K562 (cell line): ENCODE results near the gene NME4. TPM values are rescaled to one million over a fixed set of nuclear protein-coding genes. Genes with fewer than 3 reads are reported as not detected.
A peak's percentile ranks its signal among the peaks of the same experiment; 100 is the strongest.

ENCODE experiments used
- ATAC-seq: fragments of 200-7000 bp; cut with Tn5 transposase; 3 replicates; pipeline ENCODE4 v1.9.1; 2020; ENCODE audit warnings: moderate library complexity
- Bru-seq: library from RNA; stranded (reverse); fragments of 400-500 nt; gene quantifications from one replicate; lab custom pipeline; 2021; lab: Mats Ljungman, UMichigan
- BruChase-seq, 2 experiments: library from RNA; stranded (reverse); fragments of 400-500 nt; gene quantifications; one replicate each; lab custom pipeline; 2021; lab: Mats Ljungman, UMichigan
- BruUV-seq: library from RNA; stranded (reverse); fragments of 400-500 nt; replicated peaks from 2 replicates; lab custom pipeline; 2021; lab: Mats Ljungman, UMichigan
- CTCF ChIA-PET: fragments of 300-600 bp; formaldehyde crosslinking; extraction: SDS; loops from one replicate; lab custom pipeline; 2021; ENCODE audit warnings: low intra/inter-chr PET ratio; lab: Yijun Ruan, JAX
- POLR2A ChIA-PET: fragments of 300-600, 350-650 bp; sonication (Branson Sonifier 250); formaldehyde crosslinking; extraction: SDS; loops from one replicate; lab custom pipeline; 2021; ENCODE audit warnings: antibody characterized with exemption, inconsistent platforms; lab: Yijun Ruan, JAX
- DNase-seq, 4 experiments: peaks; one replicate each; pipeline versions ENCODE4 v3.0.0 to v3.0.0-alpha.2; 2011 to 2018; ENCODE audit warnings: low spot score in 3 of 4, mixed read lengths in 3 of 4; ENCODE audit errors: extremely low read depth in 1 of 4
- FAIRE-seq: peaks from 2 replicates; lab custom pipeline; 2011; peaks lifted over from hg19 to GRCh38; lab: Jason Lieb, UNC
- H2AFZ ChIP-seq: 2 replicates; pipeline ENCODE4 v1.6.0; 2011; ENCODE audit warnings: low read depth, low read length, control low read depth, inconsistent platforms
- H3K27ac ChIP-seq: fragments of 200-600 bp; 3 replicates; pipeline ENCODE4 v1.8.0; 2011; ENCODE audit warnings: low read depth, mild to moderate bottlenecking, control low read depth, inconsistent platforms, low read length, moderate library complexity, mixed read lengths; ENCODE audit errors: extremely low read depth
- H3K27me3 ChIP-seq, 2 experiments: fragments of 300-600 bp in 1 of 2; 2 replicates in 1 of 2; 3 replicates in 1 of 2; pipeline versions ENCODE4 v1.6.0 to v1.8.0; 2011; ENCODE audit warnings: inconsistent platforms in 2 of 2, low read length in 2 of 2, mild to moderate bottlenecking in 1 of 2, mixed read lengths in 1 of 2, moderate library complexity in 1 of 2; ENCODE audit not compliant: control insufficient read depth in 2 of 2, insufficient read depth in 2 of 2
- H3K36me3 ChIP-seq: fragments of 300-600 bp; 3 replicates; pipeline ENCODE4 v1.8.0; 2011; ENCODE audit warnings: mild to moderate bottlenecking, low read length, inconsistent platforms; ENCODE audit not compliant: control insufficient read depth, insufficient read depth
- H3K4me1 ChIP-seq, 2 experiments: fragments of 200-600 bp in 1 of 2; replicated peaks in 1 of 2; 2 replicates in 1 of 2; 3 replicates in 1 of 2; pipeline versions ENCODE4 v1.5.1 to v1.8.0; 2011; ENCODE audit warnings: inconsistent platforms in 2 of 2, low read length in 2 of 2, mild to moderate bottlenecking in 1 of 2, mixed read lengths in 1 of 2, moderate library complexity in 1 of 2; ENCODE audit not compliant: control insufficient read depth in 2 of 2, insufficient read depth in 2 of 2
- H3K4me2 ChIP-seq: 2 replicates; pipeline ENCODE4 v1.6.1; 2011; ENCODE audit warnings: low read length, control low read depth, inconsistent platforms, mixed read lengths; ENCODE audit not compliant: insufficient read depth
- H3K4me3 ChIP-seq: fragments of 200-600 bp; sonication (generic), shearing (Covaris generic); 2 replicates; pipeline ENCODE4 v1.5.1; 2016; ENCODE audit warnings: control low read depth, inconsistent platforms
- H3K79me2 ChIP-seq: fragments of 200-600 bp; 3 replicates; pipeline ENCODE4 v1.8.0; 2011; ENCODE audit warnings: low read length, inconsistent platforms; ENCODE audit not compliant: control insufficient read depth, insufficient read depth
- H3K9ac ChIP-seq, 2 experiments: 2 replicates each; pipeline versions ENCODE4 v1.6.0 to v1.6.1; 2011; ENCODE audit warnings: low read depth in 2 of 2, low read length in 2 of 2, control low read depth in 1 of 2, inconsistent platforms in 1 of 2, mild to moderate bottlenecking in 1 of 2, mixed read lengths in 1 of 2; ENCODE audit not compliant: insufficient read depth in 1 of 2
- H3K9me1 ChIP-seq: one replicate; pipeline ENCODE4 v1.6.0; 2011; ENCODE audit warnings: inconsistent platforms, mild to moderate bottlenecking, low read length, moderate library complexity; ENCODE audit not compliant: control insufficient read depth, insufficient read depth
- H3K9me3 ChIP-seq: replicated peaks from 2 replicates; pipeline ENCODE4 v1.5.1; 2011; ENCODE audit warnings: low read depth, low read length, inconsistent platforms; ENCODE audit not compliant: control insufficient read depth, insufficient read depth
- H4K20me1 ChIP-seq: replicated peaks from 2 replicates; pipeline ENCODE4 v1.6.1; 2011; ENCODE audit warnings: low read length, inconsistent platforms, mixed read lengths; ENCODE audit not compliant: control insufficient read depth, insufficient read depth
- FOXJ2 ChIP-seq: fragments of 200-800 bp; sonication (Bioruptor generic); IDR thresholded peaks from 2 replicates; pipeline ENCODE4 v1.6.1; 2016; ENCODE audit warnings: missing genetic modification characterization, missing compliant biosample characterization
- FOXP1 ChIP-seq: sonication (generic); formaldehyde crosslinking; IDR thresholded peaks from 2 replicates; pipeline ENCODE4 v1.8.0; 2022; ENCODE audit warnings: mild to moderate bottlenecking, missing genetic modification reagents
- NONO ChIP-seq, 2 experiments: fragments of 200-400 bp in 1 of 2; fragments of 450-650 bp in 1 of 2; formaldehyde crosslinking in 1 of 2; IDR thresholded peaks; 2 replicates each; pipeline ENCODE4 v1.6.1; 2017; ENCODE audit warnings: low read depth in 2 of 2, mild to moderate bottlenecking in 2 of 2, moderate library complexity in 2 of 2, low read length in 1 of 2
- POLR2AphosphoS5 ChIP-seq: IDR thresholded peaks from 2 replicates; pipeline ENCODE4 v1.6.1; 2011; ENCODE audit warnings: mild to moderate bottlenecking, low read depth, low read length, moderate library complexity; ENCODE audit not compliant: control insufficient read depth, insufficient read depth
- RFX7 ChIP-seq: fragments of 250-450 bp; sonication (Bioruptor Pico); IDR thresholded peaks from 2 replicates; pipeline ENCODE4 v1.5.1; 2021; ENCODE audit warnings: mild to moderate bottlenecking
- SMC3 ChIP-seq: conservative IDR thresholded peaks from 2 replicates; pipeline ENCODE4 v1.6.1; 2011; ENCODE audit warnings: low read depth, low read length, improper control_type of control experiment; ENCODE audit not compliant: insufficient read depth
- USF1 ChIP-seq: sonication (generic); formaldehyde crosslinking; IDR thresholded peaks from 2 replicates; pipeline ENCODE4 v1.9.0; 2022; ENCODE audit warnings: mild to moderate bottlenecking, missing genetic modification reagents
- ZNF408 ChIP-seq: fragments of 250-450 bp; sonication (Bioruptor Pico); IDR thresholded peaks from 2 replicates; pipeline ENCODE4 v1.4.0; 2020; ENCODE audit warnings: low read depth, mild to moderate bottlenecking, moderate library complexity
- whole genome bisulfite sequencing: fragments of 100-300 bp; shearing (Covaris generic); methylation state at CpG from one replicate; pipeline ENCODE4 v1.1.6; 2016; ENCODE audit warnings: low coverage, mixed read lengths; ENCODE audit not compliant: insufficient coverage; ENCODE audit errors: missing lambda C conversion rate; 5-methylcytosine and 5-hydroxymethylcytosine counted together
- in situ Hi-C: fragments of 300-500 bp; cut with MboI; formaldehyde crosslinking; loops from 4 replicates; pipeline ENCODE4 v1.15.0; 2018; ENCODE audit warnings: inconsistent platforms, mixed read lengths
- intact Hi-C: fragments of 100-400 bp; cut with micrococcal nuclease; formaldehyde crosslinking; loops from 2 replicates; pipeline ENCODE4 v1.14.2; 2022
- long read RNA-seq, 3 experiments: library from polyadenylated mRNA in 2 of 3; library from RNA in 1 of 3; unstranded in 2 of 3; stranded (forward) in 1 of 3; transcript quantifications; one replicate each; pipeline ENCODE4 v2.0.0, GENCODE V29; 2019 to 2022
- polyA minus RNA-seq, 3 experiments: library from RNA; depleted of rRNA, polyadenylated mRNA; stranded (reverse); fragments of >200 nt; gene quantifications; 2 replicates each; pipeline ENCODE4 v1.2.3, GENCODE V29; 2011
- polyA plus RNA-seq, 8 experiments: library from polyadenylated mRNA; depleted of rRNA in 4 of 8; stranded (reverse) in 5 of 8; unstranded in 3 of 8; fragments of >200 nt; fragmentation: Nextera tagmentation in 2 of 8; fragmentation: Illumina TruSeq in 1 of 8; extraction: Ambion mirVana in 2 of 8; extraction: Trizol in 1 of 8; gene quantifications; 2 replicates each; pipeline versions ENCODE4 v1.2.1 to v1.2.3, GENCODE V29; 2011 to 2014; ENCODE audit warnings: inconsistent platforms in 1 of 8, missing spikeins in 1 of 8
- total RNA-seq, 7 experiments: library from RNA; depleted of rRNA in 6 of 7; stranded (reverse); fragments of >200 nt in 6 of 7; fragmentation: Illumina TruSeq in 2 of 7; extraction: Trizol in 2 of 7; gene quantifications; 2 replicates each; pipeline versions ENCODE4 v1.2.1 to v1.2.3, GENCODE V29; 2011 to 2021; ENCODE audit warnings: low replicate concordance in 1 of 7
- TF ChIP-seq, protein P1 (sequence below): fragments of 250-450 bp; sonication (Bioruptor Pico); IDR thresholded peaks from 2 replicates; pipeline ENCODE4 v1.5.1; 2021; ENCODE audit warnings: mild to moderate bottlenecking
- TF ChIP-seq, protein P2 (sequence below): fragments of 250-450 bp; sonication (Bioruptor Pico); IDR thresholded peaks from 2 replicates; pipeline ENCODE4 v1.4.0; 2020; ENCODE audit warnings: mild to moderate bottlenecking

Gene NME4
- total RNA-seq (2011; cell fraction: chromatin; rRNA removed; ENCODE audit: low replicate concordance): 39.0 and 108 TPM in 2 replicates
- total RNA-seq (2011; cell fraction: nucleolus; rRNA removed): 83.4 and 88.0 TPM in 2 replicates
- 67.1 and 101 TPM in 2 replicates for total RNA-seq (2011; cell fraction: nucleoplasm; rRNA removed)
- total RNA-seq (2014; rRNA removed) (211 and 255 TPM in 2 replicates), total RNA-seq (2014; rRNA removed; fragmentation: Illumina TruSeq; extraction: Trizol) (50.2 and 61.5 TPM in 2 replicates), total RNA-seq (2015; rRNA removed; fragmentation: Illumina TruSeq; extraction: Trizol) (145 and 151 TPM in 2 replicates), total RNA-seq (2021) (189 and 206 TPM in 2 replicates), polyA plus RNA-seq (2011; rRNA removed) (139 and 160 TPM in 2 replicates), polyA plus RNA-seq (2014; fragmentation: Illumina TruSeq; extraction: Trizol) (135 and 223 TPM in 2 replicates), polyA plus RNA-seq (2014; fragmentation: Nextera tagmentation; extraction: Ambion mirVana) (10 to 100 TPM; 15.4 to 17.5 TPM), polyA plus RNA-seq (2014; rRNA removed) (264 and 339 TPM in 2 replicates), polyA minus RNA-seq (2011; rRNA and poly(A)+ RNA removed) (23.2 and 37.8 TPM in 2 replicates), Bru-seq, nascent RNA (percentile 73 among the genes with signal in this experiment), BruChase-seq, experiment 1, labeled RNA remaining after a 2-hour chase (percentile 67 among the genes with signal in this experiment), BruChase-seq, experiment 2, labeled RNA remaining after a 6-hour chase (percentile 70 among the genes with signal in this experiment)
- polyA plus RNA-seq (2011; cell fraction: cytosol; rRNA removed): 277 and 663 TPM in 2 replicates
- 165 and 221 TPM in 2 replicates for polyA plus RNA-seq (2011; cell fraction: nucleus; rRNA removed)
- polyA plus RNA-seq (2012): 211 and 279 TPM in 2 replicates
- polyA minus RNA-seq (2011; cell fraction: cytosol; rRNA and poly(A)+ RNA removed): 60.9 and 70.8 TPM in 2 replicates
- 32.2 and 35.7 TPM in 2 replicates for polyA minus RNA-seq (2011; cell fraction: nucleus; rRNA and poly(A)+ RNA removed)
- long read RNA-seq, experiment 1, transcript NME4-210 (2 exons, 1,861 nt): minor isoform, 6 of 187 reads
- long read RNA-seq, experiment 1, transcript NME4-204 (5 exons, 966 nt): minor isoform, 5 of 187 reads
- long read RNA-seq, experiment 1, transcript NME4-211 (6 exons, 1,193 nt): minor isoform, 5 of 187 reads
- long read RNA-seq, experiment 1, transcript NME4-201 (5 exons, 995 nt): major isoform, 80 of 187 reads
- long read RNA-seq, experiment 1, partial matches to known transcripts: 78 of 187 reads
- long read RNA-seq, experiment 1, other reads (novel, unspliced or antisense): 9 of 187 reads
- long read RNA-seq, experiment 2, transcript NME4-203 (5 exons, 1,232 nt): minor isoform, 10 of 322 reads
- long read RNA-seq, experiment 2, transcript NME4-204 (5 exons, 966 nt): minor isoform, 10 of 322 reads
- long read RNA-seq, experiment 2, transcript NME4-210 (2 exons, 1,861 nt): minor isoform, 5 of 322 reads
- long read RNA-seq, experiment 2, transcript NME4-201 (5 exons, 995 nt): major isoform, 193 of 322 reads
- long read RNA-seq, experiment 2, partial matches to known transcripts: 37 of 322 reads
- long read RNA-seq, experiment 2, other reads (novel, unspliced or antisense): 60 of 322 reads
- long read RNA-seq, experiment 3, transcript NME4-201 (5 exons, 995 nt): major isoform, 71 of 104 reads
- long read RNA-seq, experiment 3, transcript NME4-203 (5 exons, 1,232 nt): minor isoform, 8 of 104 reads
- long read RNA-seq, experiment 3, partial matches to known transcripts: 9 of 104 reads
- long read RNA-seq, experiment 3, other reads (novel, unspliced or antisense): 12 of 104 reads

DNA sequence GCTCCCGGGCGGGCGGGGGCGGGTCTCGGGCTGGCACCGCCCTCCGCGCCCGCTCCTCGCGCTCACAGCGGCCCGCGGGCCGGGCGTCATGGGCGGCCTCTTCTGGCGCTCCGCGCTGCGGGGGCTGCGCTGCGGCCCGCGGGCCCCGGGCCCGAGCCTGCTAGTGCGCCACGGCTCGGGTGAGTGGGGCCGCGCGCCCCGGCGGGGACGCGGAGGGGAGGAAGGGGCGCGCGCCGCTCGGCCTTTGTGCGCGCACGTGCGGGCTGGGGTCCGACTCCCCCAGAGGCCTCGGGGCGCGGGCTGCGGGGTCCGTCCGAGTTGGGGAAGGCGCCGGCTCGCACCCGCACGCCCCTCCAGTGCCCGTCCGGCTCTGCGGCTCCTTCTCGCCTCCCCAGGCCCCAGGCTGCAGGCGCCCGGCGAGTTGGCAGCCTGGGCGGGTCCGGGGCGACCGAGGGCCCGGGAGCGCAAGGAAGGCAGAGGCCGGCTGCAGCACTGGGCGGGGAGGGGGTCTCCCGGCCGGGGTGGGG, at the start of gene NME4:
NME4 (plus strand) TSS at position 65 of the 527 bp plus-strand sequence; CDS start at position 89, 24 bp downstream.
- Histone ChIP-seq H3K27me3 (no peaks in the 10 kb centered on the region), H3K4me1 (peaks cover 29 to 61% of the 10 kb centered on the region in 2 experiments), H3K36me3 (peaks cover 24% of the 10 kb centered on the region), H3K4me3 (peak within 1 kb of the TSS; percentile 70), H3K4me2 (peak within 1 kb of the TSS; percentile 90), H4K20me1 (no peaks in the 10 kb centered on the region), H2AFZ (peak within 1 kb of the TSS; percentile 90), H3K27ac (peak within 1 kb of the TSS; percentile 95), H3K9me1 (no peaks in the 10 kb centered on the region), H3K9me3 (no peaks in the 10 kb centered on the region), H3K9ac (peak within 1 kb of the TSS; percentile 76 to 97), H3K79me2 (peaks cover 56% of the 10 kb centered on the region)
- FAIRE-seq (no peak), ATAC-seq (peak; percentile 12; the same call in 2 of the 3 replicates), DNase-seq (peak; percentile 75 to 81 (median 80))
- ChIA-PET POLR2A (interaction anchor here (0.6 to 1.5 kb wide), 8 partner anchors 9 to 279 kb away, joined by 3 to 5 read pairs (median 3); partner anchors contain the start of genes CAPN15 and RHBDL1), CTCF (no interaction called here)
- intact Hi-C loops: loop anchor here (5.0 to 10.0 kb wide), 3 partner anchors 88 to 285 kb away; partner anchors contain the start of genes JMJD8, RHOT2 and STUB1
- in situ Hi-C loops: loop anchor here (10.0 kb wide), 1 partner anchor 278 kb away; the partner anchor contains the start of gene RHBDL1
- BruUV-seq: no TSS peak
- WGBS: 0% methylated on average over 29 of the region's 75 CpGs
- TF ChIP-seq NONO (IDR thresholded peaks at IDR 0.05; ENCODE audit: low read depth in 2 of 2, low read length in 1 of 2) (peak; percentile 43 to 69; a peak in 3 of 4 replicates), ZNF408 (no peak), SMC3 (no peak), FOXP1 (CRISPR knock-in tag) (no peak), POLR2AphosphoS5 (peak; percentile 44; the same call in 1 of the 2 replicates), RFX7 (no peak), FOXJ2 (tag) (no peak), USF1 (no peak)
- TF ChIP-seq, protein P1, sequence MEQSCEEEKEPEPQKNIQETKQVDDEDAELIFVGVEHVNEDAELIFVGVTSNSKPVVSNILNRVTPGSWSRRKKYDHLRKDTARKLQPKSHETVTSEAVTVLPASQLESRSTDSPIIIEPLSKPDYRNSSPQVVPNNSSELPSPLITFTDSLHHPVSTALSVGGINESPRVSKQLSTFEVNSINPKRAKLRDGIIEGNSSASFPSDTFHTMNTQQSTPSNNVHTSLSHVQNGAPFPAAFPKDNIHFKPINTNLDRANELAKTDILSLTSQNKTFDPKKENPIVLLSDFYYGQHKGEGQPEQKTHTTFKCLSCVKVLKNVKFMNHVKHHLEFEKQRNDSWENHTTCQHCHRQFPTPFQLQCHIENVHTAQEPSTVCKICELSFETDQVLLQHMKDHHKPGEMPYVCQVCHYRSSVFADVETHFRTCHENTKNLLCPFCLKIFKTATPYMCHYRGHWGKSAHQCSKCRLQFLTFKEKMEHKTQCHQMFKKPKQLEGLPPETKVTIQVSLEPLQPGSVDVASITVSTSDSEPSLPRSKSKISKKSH (CRISPR knock-in tag): no peak
- TF ChIP-seq, protein P2, sequence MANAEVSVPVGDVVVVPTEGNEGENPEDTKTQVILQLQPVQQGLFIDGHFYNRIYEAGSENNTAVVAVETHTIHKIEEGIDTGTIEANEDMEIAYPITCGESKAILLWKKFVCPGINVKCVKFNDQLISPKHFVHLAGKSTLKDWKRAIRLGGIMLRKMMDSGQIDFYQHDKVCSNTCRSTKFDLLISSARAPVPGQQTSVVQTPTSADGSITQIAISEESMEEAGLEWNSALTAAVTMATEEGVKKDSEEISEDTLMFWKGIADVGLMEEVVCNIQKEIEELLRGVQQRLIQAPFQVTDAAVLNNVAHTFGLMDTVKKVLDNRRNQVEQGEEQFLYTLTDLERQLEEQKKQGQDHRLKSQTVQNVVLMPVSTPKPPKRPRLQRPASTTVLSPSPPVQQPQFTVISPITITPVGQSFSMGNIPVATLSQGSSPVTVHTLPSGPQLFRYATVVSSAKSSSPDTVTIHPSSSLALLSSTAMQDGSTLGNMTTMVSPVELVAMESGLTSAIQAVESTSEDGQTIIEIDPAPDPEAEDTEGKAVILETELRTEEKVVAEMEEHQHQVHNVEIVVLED: peak; percentile 64; the same call in 1 of the 2 replicates
